GM12801 (cell line): ENCODE data around the gene NEB.

Source experiments
- TF ChIP-seq, protein P1 (sequence below): IDR thresholded peaks from one replicate; pipeline ENCODE4 v1.5.1; 2011; ENCODE audit warnings: control low read depth; ENCODE audit not compliant: insufficient read length; ENCODE audit errors: extremely low read depth

The NEB gene

DNA sequence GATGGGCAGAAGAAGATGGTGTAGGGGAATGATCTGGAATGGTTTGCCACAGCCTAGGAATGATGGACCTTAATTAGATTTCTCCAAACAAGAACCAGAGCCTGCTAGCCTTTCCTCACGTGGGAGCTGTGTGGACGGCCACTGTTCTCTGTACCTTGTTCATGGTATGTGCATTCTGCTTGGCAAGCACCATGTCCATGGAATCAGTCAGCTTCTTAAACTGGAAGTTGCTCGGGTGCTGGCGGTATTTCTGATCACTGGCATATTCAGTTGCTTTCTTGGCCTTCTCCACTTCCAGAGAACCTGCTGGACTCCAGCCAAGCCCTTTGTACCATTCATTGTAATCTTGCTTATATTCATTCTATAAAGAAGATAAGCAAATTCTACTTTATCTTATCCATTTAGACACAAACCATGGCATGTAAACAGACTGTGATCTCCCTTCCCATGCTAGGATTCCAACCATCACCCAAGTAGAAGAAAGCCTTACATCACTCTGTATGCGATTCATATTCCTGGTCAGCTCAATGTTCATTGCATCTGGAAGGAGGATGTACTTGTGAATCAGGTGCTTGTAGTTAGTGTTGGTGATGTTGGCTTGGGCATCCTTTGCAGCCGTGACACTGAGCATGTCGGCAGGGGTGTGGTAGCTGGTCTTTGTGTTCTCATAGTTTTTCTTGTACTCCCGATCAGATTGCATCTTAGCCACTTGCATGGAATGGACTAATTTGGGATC lies 78.4 kb downstream of the NEB start:
- TF ChIP-seq, protein P1, sequence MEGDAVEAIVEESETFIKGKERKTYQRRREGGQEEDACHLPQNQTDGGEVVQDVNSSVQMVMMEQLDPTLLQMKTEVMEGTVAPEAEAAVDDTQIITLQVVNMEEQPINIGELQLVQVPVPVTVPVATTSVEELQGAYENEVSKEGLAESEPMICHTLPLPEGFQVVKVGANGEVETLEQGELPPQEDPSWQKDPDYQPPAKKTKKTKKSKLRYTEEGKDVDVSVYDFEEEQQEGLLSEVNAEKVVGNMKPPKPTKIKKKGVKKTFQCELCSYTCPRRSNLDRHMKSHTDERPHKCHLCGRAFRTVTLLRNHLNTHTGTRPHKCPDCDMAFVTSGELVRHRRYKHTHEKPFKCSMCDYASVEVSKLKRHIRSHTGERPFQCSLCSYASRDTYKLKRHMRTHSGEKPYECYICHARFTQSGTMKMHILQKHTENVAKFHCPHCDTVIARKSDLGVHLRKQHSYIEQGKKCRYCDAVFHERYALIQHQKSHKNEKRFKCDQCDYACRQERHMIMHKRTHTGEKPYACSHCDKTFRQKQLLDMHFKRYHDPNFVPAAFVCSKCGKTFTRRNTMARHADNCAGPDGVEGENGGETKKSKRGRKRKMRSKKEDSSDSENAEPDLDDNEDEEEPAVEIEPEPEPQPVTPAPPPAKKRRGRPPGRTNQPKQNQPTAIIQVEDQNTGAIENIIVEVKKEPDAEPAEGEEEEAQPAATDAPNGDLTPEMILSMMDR, result no peak

GRCh38 chr2:151654891-151655290 lies 79.4 kb downstream of the NEB start:
- TF ChIP-seq, protein P1, result no peak

- TF ChIP-seq, protein P1, result no peak
These were observed 80.2 kb downstream of the NEB start for GRCh38 chr2:151654085-151654484.

DNA sequence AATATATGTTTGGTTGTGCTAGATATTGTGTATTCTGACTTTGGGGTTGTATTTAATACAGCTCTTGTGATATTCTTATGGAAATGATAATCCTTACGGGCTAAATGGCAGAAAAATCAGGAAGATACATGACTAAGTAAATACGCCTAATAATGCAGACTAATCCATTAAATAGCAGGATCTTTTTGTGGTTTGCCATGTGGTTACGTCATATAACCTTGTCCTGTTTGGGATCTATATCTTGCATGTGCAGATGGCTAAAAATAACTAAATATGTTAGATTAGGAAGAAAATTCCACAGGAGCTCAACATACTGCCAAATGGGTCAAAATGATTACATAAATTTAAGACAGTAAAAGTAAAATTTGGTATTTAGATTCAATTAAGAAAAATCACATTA lies 83.0 kb downstream of the NEB start:
- TF ChIP-seq, protein P1, result no peak

DNA sequence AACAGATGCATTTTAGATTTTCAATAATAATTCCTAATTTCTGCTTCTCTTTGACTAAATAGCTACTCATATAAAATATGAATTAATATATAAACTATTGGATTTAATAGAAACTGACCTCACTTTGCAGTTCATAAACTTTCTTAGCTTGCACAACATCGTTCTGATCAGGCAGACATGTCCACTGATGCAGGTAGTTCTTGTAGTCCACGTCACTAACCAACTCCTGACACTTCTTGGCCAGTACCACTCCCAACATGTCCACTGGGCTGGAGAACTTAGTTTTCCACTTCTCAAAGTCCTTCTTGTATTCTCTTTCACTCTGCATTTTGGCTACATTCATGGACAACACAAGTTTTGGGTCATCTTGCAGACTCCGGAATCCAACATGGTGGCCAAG lies 83.8 kb downstream of the NEB start:
- TF ChIP-seq, protein P1, result no peak

DNA sequence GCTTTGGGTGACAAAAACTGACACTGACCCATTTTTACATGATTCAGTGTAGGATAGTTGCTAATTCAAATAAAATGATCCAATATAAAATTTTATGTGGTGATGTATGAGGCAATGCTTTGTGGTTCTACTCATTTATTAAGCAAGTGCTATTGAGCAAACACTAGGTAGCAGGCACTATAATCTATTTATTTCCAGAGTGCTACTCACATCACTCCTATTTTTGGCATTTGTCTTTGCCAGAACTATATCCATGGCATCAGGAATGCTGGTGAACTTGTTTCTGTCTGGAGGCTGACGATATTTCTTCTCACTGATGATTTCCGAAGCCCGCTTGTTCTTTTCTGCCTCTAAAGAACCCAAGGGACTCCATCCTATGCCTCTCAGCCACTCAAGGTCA lies 84.3 kb downstream of the NEB start:
- TF ChIP-seq, protein P1, result no peak

- TF ChIP-seq, protein P1, result no peak
These were observed 84.9 kb downstream of the NEB start for GRCh38 chr2:151649400-151649799.
